Duodenal mucosa (tissue), 2 donors: ENCODE results near the gene CIAO3.

Experiments
- H3K27ac ChIP-seq: one replicate; pipeline ENCODE4 v1.7.0; 2013; ENCODE audit warnings: low read depth, low read length
- H3K27me3 ChIP-seq, 2 donors: one replicate each; pipeline ENCODE4 v1.7.0; 2013; ENCODE audit warnings: low read length in 2 of 2, control low read depth in 1 of 2; ENCODE audit not compliant: insufficient read depth in 2 of 2, control insufficient read depth in 1 of 2
- H3K36me3 ChIP-seq, 2 donors: one replicate each; pipeline ENCODE4 v1.7.0; 2013; ENCODE audit warnings: low read length in 2 of 2, control low read depth in 1 of 2; ENCODE audit not compliant: insufficient read depth in 2 of 2, control insufficient read depth in 1 of 2
- H3K4me1 ChIP-seq, 2 donors: one replicate each; pipeline ENCODE4 v1.7.0; 2013; ENCODE audit warnings: low read length in 2 of 2, control low read depth in 1 of 2; ENCODE audit not compliant: insufficient read depth in 2 of 2, control insufficient read depth in 1 of 2
- H3K4me3 ChIP-seq, 2 donors: one replicate each; pipeline ENCODE4 v1.7.0; 2013; ENCODE audit warnings: low read length in 2 of 2, low read depth in 1 of 2
- H3K9ac ChIP-seq, 2 donors: one replicate each; pipeline ENCODE4 v1.7.0; 2013; ENCODE audit warnings: low read length in 2 of 2, low read depth in 1 of 2
- H3K9me3 ChIP-seq, 2 donors: one replicate each; pipeline ENCODE4 v1.7.0; 2013; ENCODE audit warnings: low read length in 2 of 2, control low read depth in 1 of 2; ENCODE audit not compliant: control insufficient read depth in 1 of 2

Gene CIAO3

DNA sequence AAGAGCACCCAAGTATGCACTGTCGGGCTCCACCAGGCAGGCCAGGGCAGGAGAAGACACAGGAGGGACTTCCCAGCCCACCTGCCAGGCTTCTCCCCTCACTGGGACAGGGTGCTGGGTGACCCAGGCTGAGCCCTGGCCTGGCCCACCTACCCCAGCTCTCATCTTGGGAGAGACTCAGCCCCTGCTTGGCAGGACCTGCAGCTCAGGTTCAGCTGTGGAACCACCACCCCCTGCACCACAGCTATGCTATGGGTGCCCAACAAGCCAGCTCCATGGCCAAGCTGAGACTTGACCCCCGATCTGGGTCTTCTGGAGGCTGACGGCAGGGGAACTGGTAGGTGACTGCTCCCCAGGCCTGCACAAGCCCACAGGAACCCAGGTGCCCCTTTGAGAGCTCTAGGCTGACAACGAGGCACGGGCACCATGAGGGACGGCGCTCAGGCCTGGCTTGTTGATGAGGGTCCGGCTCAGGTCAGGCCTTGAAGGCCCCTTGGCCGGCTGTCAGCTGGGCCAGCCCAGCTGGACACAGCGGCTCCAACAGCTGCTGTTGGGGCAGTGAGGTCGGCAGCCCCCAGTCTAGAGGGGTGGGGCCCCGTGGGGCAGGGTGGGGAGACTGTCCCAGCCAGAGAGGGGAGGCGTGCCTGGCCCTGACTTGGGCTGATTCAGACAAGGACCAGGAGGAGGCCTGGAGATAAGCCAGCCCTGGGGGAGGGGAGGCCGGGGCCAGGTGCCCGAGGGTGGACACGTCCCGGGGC lies 42.8 kb upstream of the CIAO3 start:
- H3K4me3 ChIP-seq, result no peak overlapping the region
- H3K36me3 ChIP-seq, result peaks cover 2 to 9% of the 10 kb centered on the region in 2 donors
- H3K9ac ChIP-seq, result no peak overlapping the region
- no peak overlapping the region for H3K27ac ChIP-seq
- no peaks in the 10 kb centered on the region for H3K9me3 ChIP-seq
- H3K27me3 ChIP-seq, result peaks cover 9 to 25% of the 10 kb centered on the region in 2 donors
- peaks cover 8 to 20% of the 10 kb centered on the region in 2 donors for H3K4me1 ChIP-seq

GRCh38 chr16:782766-783403 lies 42.1 kb upstream of the CIAO3 start:
- Histone ChIP-seq H3K4me3 (peak overlapping the region in 1 of 2 donors; percentile 21), H3K36me3 (peaks cover 2 to 9% of the 10 kb centered on the region in 2 donors), H3K9me3 (no peaks in the 10 kb centered on the region), H3K27me3 (peaks cover 15 to 32% of the 10 kb centered on the region in 2 donors), H3K4me1 (peaks cover 8 to 20% of the 10 kb centered on the region in 2 donors), H3K27ac (no peak overlapping the region), H3K9ac (no peak overlapping the region)

DNA sequence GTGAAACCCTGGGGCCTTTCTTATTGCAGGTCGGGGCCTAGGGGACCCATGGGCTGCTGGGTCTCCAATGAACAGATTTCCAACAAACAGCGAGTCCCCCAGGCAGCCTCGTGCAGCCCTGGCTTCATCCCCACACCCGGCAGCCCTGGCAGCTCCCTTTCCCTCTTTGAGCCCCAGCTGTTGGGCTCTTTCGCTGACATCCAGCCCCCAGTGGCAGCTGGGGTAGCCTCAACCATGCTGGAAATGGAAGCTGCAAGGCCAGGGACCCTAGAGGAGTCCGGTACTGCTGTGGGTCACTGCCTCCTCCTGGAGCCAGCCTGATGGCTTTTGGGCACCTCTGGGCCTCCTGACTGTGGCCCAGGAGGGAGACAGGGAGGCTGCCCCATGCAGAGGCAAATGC lies 41.5 kb upstream of the CIAO3 start:
- Histone ChIP-seq H3K9me3 (no peaks in the 10 kb centered on the region), H3K9ac (no peak overlapping the region), H3K4me1 (peaks cover 8 to 13% of the 10 kb centered on the region in 2 donors), H3K27me3 (peaks cover 18 to 35% of the 10 kb centered on the region in 2 donors), H3K36me3 (peaks cover 2 to 9% of the 10 kb centered on the region in 2 donors), H3K27ac (no peak overlapping the region), H3K4me3 (no peak overlapping the region)

DNA sequence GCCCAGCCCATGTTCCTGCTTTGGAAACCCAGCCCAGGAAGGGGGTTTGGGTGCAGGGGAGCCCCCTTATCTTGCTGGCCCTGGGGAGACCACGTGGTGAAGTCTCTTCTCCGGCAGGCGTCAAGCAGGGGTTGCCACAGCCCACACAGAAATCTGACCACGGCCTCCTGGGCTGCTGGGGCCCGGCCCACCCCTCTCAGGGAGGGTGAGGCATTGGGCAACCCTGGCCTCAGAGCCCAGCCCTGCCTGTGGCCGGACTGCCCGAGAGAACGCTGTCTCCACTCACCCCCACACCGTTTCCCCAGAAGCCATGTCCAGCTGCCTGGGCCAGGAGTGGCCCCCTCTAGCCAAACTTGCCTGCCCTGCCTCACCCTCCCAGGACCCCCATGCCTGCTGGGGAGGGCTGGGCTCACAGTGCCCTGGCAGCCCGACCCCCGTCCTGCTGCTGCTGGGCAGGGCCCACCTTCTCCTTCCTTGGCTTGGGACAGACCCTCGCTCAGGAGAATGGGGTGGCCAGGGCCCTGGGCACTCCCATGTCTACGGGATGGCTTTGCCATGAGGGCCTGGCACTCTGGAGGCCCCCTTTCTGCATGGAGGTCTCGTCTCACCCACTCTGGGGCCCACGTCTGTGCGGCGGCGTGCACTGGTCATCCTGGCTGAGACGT lies 40.7 kb upstream of the CIAO3 start:
- Histone ChIP-seq H3K36me3 (peaks cover 2 to 6% of the 10 kb centered on the region in 2 donors), H3K27me3 (peaks cover 18 to 35% of the 10 kb centered on the region in 2 donors), H3K9me3 (no peaks in the 10 kb centered on the region), H3K9ac (no peak overlapping the region), H3K4me1 (peaks cover 8 to 9% of the 10 kb centered on the region in 2 donors), H3K4me3 (no peak overlapping the region), H3K27ac (no peak overlapping the region)

GRCh38 chr16:780296-780695 lies 39.5 kb upstream of the CIAO3 start:
- H3K9me3 ChIP-seq, result no peaks in the 10 kb centered on the region
- peaks cover 18 to 42% of the 10 kb centered on the region in 2 donors for H3K27me3 ChIP-seq

GRCh38 chr16:779561-779960 lies 38.8 kb upstream of the CIAO3 start:
- Histone ChIP-seq H3K9ac (no peak overlapping the region), H3K4me3 (no peak overlapping the region), H3K4me1 (peaks cover 8 to 9% of the 10 kb centered on the region in 2 donors), H3K9me3 (no peaks in the 10 kb centered on the region), H3K27me3 (peaks cover 18 to 42% of the 10 kb centered on the region in 2 donors), H3K27ac (no peak overlapping the region), H3K36me3 (no peaks in the 10 kb centered on the region)

More at GRCh38 chr16:780296-780695, 39.5 kb upstream of the CIAO3 start:
- Histone ChIP-seq H3K27ac (no peak overlapping the region), H3K36me3 (peaks cover 0 to 2% of the 10 kb centered on the region in 2 donors), H3K4me1 (peaks cover 8 to 9% of the 10 kb centered on the region in 2 donors), H3K9ac (no peak overlapping the region), H3K4me3 (no peak overlapping the region)

DNA sequence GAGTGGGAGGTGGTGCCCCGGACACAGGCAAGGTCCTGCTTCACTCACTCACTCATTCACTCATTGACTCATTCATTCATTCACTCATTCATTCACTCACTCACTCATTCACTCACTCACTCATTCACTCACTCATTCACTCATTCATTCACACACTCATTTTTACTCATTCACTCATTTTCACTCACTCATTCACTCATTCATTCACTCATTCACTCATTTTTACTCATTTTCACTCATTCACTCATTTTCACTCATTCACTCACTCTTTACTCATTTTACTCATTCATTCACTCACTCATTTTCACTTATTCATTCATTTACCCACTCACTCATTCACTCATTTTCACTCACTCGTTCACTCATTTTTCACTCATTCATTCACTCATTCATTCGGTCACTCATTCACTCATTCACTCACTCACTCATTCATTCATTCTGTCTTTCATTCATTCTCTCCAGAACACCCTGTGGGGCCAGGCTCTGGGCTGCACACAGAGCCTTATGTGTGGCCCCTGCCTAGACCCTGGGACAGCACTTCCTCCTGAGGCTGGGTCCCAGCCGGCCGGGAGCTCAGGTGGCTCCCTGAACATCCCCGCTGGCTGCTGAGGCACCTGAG lies 38.2 kb upstream of the CIAO3 start:
- H3K4me1 ChIP-seq, result peaks cover 8 to 9% of the 10 kb centered on the region in 2 donors
- H3K4me3 ChIP-seq, result no peak overlapping the region
- no peak overlapping the region for H3K27ac ChIP-seq
- H3K36me3 ChIP-seq, result no peaks in the 10 kb centered on the region
- H3K9me3 ChIP-seq, result no peaks in the 10 kb centered on the region
- H3K27me3 ChIP-seq, result peaks cover 18 to 42% of the 10 kb centered on the region in 2 donors
- no peak overlapping the region for H3K9ac ChIP-seq

DNA sequence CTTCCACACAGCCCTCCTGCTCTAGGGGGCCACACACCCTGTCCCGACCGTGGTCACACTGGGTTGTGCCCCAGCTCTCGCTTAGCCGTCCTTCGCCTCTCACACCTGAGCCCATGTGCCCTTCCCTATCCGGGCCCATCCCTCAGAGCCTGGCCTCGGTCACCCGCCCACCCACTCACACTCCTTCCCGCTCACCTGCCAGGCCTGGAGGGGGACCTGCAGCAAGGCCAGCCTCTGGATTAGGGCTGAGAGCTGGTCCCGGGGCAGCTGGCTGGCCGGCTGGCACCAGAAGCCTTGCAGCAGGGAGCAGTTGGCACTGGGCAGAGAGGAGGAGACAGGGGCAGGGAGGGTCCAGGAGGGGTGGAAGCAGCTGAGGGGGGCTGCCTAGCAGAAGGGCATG lies 37.6 kb upstream of the CIAO3 start:
- no peaks in the 10 kb centered on the region for H3K36me3 ChIP-seq
- H3K4me1 ChIP-seq, result peaks cover 6 to 9% of the 10 kb centered on the region in 2 donors
- no peak overlapping the region for H3K4me3 ChIP-seq
- no peak overlapping the region for H3K9ac ChIP-seq
- H3K27ac ChIP-seq, result no peak overlapping the region
- H3K9me3 ChIP-seq, result no peaks in the 10 kb centered on the region
- H3K27me3 ChIP-seq, result peaks cover 17 to 41% of the 10 kb centered on the region in 2 donors

- Histone ChIP-seq H3K27ac (no peak overlapping the region), H3K4me1 (peaks cover 0 to 3% of the 10 kb centered on the region in 2 donors), H3K36me3 (no peaks in the 10 kb centered on the region), H3K4me3 (no peak overlapping the region), H3K9ac (no peak overlapping the region), H3K27me3 (peaks cover 11 to 35% of the 10 kb centered on the region in 2 donors), H3K9me3 (no peaks in the 10 kb centered on the region)
Observed at GRCh38 chr16:777826-778225, 37.0 kb upstream of the CIAO3 start.
